Neural crest cell (in vitro differentiated cells): ENCODE measurements around the gene UFC1. TPM values are rescaled to one million over a fixed set of nuclear protein-coding genes. Genes with fewer than 3 reads are reported as not detected.

Source experiments
- DNase-seq: peaks from one replicate; pipeline ENCODE4 v3.0.0; 2021; ENCODE audit warnings: low read depth, mixed read lengths, low spot score
- H3K27ac Mint-ChIP-seq: one replicate; pipeline ENCODE4 v1.8.0; 2021; ENCODE audit warnings: mild to moderate bottlenecking, mixed read lengths; ENCODE audit not compliant: unreplicated experiment
- H3K27me3 Mint-ChIP-seq: 2 replicates; pipeline ENCODE4 v1.8.0; 2021; ENCODE audit warnings: low read depth, mild to moderate bottlenecking, mixed read lengths
- H3K36me3 Mint-ChIP-seq: 2 replicates; pipeline ENCODE4 v1.8.0; 2021; ENCODE audit warnings: low read depth, mild to moderate bottlenecking, mixed read lengths
- H3K4me1 Mint-ChIP-seq: 2 replicates; pipeline ENCODE4 v1.8.0; 2021; ENCODE audit warnings: mixed read lengths
- H3K4me3 Mint-ChIP-seq: one replicate; pipeline ENCODE4 v1.8.0; 2021; ENCODE audit warnings: mild to moderate bottlenecking, mixed read lengths
- H3K9me3 Mint-ChIP-seq: 2 replicates; pipeline ENCODE4 v1.8.0; 2021; ENCODE audit warnings: mixed read lengths
- CTCF ChIP-seq: fragments of 200-600 bp; sonication (generic); conservative IDR thresholded peaks from 2 replicates; pipeline ENCODE4 v1.5.0; 2021; ENCODE audit warnings: antibody characterized with exemption, mild to moderate bottlenecking
- total RNA-seq: library from RNA; stranded (reverse); gene quantifications from 2 replicates; pipeline ENCODE4 v1.2.1, GENCODE V29; 2021

UFC1 gene
- total RNA-seq, 1 donor from 2014 or later = 77.2 TPM

DNA sequence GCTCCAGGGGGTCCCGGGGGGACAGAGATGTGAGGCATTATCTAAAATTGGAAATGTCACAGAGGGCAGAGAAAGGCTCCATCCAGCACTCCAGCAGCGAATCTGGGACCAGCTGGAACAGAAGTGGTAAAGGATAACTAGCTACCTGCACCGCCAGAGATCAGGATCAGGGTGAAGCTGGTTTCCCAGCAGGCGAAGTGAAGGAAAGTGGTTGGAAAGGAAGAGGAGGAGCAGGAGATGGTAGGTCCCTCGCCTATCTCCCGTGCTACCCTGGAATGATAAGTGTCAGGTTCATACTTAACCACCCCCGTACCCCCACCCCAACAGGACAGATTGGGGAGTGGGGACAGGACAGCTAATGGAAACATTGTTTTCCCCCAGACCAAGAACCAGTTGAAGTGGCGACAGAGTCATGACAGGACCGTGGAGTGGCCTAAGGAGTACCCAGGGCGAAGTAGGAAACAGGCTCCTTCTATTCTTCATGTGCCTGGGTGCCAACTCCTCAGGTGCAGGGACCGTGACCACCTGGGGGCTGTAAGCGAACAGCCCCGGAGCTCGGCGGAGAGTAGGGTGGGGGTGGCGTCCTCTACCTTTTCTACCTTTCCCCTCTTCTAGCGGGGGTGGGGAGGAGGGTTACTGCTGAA lies 22.8 kb downstream of the UFC1 start:
- Mint-ChIP-seq H3K9me3 (no peaks in the 10 kb centered on the region), H3K27ac (peak overlapping the region; percentile 100), H3K4me1 (peaks cover 30% of the 10 kb centered on the region), H3K27me3 (no peaks in the 10 kb centered on the region), H3K36me3 (no peaks in the 10 kb centered on the region), H3K4me3 (peak overlapping the region; percentile 100)
- no peak for TF ChIP-seq CTCF
- no peak for DNase-seq

- peaks cover 30% of the 10 kb centered on the region for H3K4me1 Mint-ChIP-seq
- no peaks in the 10 kb centered on the region for H3K36me3 Mint-ChIP-seq
- peak within 1 kb of the TSS; percentile 100 for H3K27ac Mint-ChIP-seq
- H3K27me3 Mint-ChIP-seq = no peaks in the 10 kb centered on the region
- H3K4me3 Mint-ChIP-seq = peak within 1 kb of the TSS; percentile 100
- TF ChIP-seq CTCF = no peak
- no peaks in the 10 kb centered on the region for H3K9me3 Mint-ChIP-seq
- DNase-seq = peak; percentile 96
Measured at GRCh38 chr1:161177112-161177935, 23.5 kb downstream of the UFC1 start, which contains the start of gene B4GALT3. Gene B4GALT3, minus strand, starts transcription at chr1:161177507. Its CDS starts 1,447 bp downstream, at chr1:161176060.

DNA sequence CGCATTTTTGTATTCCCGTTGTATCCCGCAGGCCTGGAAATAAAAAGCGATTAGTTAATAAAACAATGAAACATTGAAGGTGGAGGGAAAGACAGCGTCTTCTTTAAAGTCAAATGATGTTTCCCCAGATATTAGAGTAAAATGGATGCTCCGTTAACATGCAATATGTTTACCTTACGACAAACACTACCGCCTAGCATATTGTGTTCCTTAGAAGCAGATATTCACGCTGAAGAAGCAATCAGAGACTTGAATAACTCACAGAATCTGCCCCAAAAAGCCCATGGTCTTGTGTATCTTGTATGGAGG lies 24.1 kb downstream of the UFC1 start:
- Mint-ChIP-seq H3K4me1 (peaks cover 30% of the 10 kb centered on the region), H3K36me3 (no peaks in the 10 kb centered on the region), H3K4me3 (peak overlapping the region; percentile 100), H3K27me3 (no peaks in the 10 kb centered on the region), H3K27ac (peak overlapping the region; percentile 69), H3K9me3 (no peaks in the 10 kb centered on the region)
- TF ChIP-seq CTCF = no peak
- DNase-seq = no peak

- peaks cover 30% of the 10 kb centered on the region for H3K4me1 Mint-ChIP-seq
- H3K9me3 Mint-ChIP-seq = no peaks in the 10 kb centered on the region
- TF ChIP-seq CTCF = no peak
- no peak overlapping the region for H3K27ac Mint-ChIP-seq
- peak overlapping the region; percentile 69 for H3K4me3 Mint-ChIP-seq
- no peak for DNase-seq
- H3K36me3 Mint-ChIP-seq = no peaks in the 10 kb centered on the region
- H3K27me3 Mint-ChIP-seq = no peaks in the 10 kb centered on the region
Measured at GRCh38 chr1:161179698-161180097, 25.9 kb downstream of the UFC1 start.

GRCh38 chr1:161180639-161181038 lies 26.9 kb downstream of the UFC1 start:
- TF ChIP-seq CTCF = peak; percentile 37
- DNase-seq = no peak

More at GRCh38 chr1:161180639-161181038, 26.9 kb downstream of the UFC1 start:
- H3K9me3 Mint-ChIP-seq = no peaks in the 10 kb centered on the region
- H3K27me3 Mint-ChIP-seq = no peaks in the 10 kb centered on the region
- H3K36me3 Mint-ChIP-seq = no peaks in the 10 kb centered on the region
- H3K4me1 Mint-ChIP-seq = peaks cover 27% of the 10 kb centered on the region
- H3K27ac Mint-ChIP-seq = no peak overlapping the region
- no peak overlapping the region for H3K4me3 Mint-ChIP-seq
